CD4-positive, alpha-beta T cell treated with Interleukin-2 at 100 ng/mL for 4 hours (primary cell): Measurements from ENCODE around the gene MYCBP2.
"Not testable (repeated sequence)": the region's sequence is repeated elsewhere in the genome, so short reads cannot be mapped to it uniquely, and the experiment has no call there.

Experiments used
- DNase-seq: peaks from one replicate; pipeline ENCODE4 v3.0.0-alpha.2; 2020; ENCODE audit warnings: low spot score

MYCBP2 gene

DNA sequence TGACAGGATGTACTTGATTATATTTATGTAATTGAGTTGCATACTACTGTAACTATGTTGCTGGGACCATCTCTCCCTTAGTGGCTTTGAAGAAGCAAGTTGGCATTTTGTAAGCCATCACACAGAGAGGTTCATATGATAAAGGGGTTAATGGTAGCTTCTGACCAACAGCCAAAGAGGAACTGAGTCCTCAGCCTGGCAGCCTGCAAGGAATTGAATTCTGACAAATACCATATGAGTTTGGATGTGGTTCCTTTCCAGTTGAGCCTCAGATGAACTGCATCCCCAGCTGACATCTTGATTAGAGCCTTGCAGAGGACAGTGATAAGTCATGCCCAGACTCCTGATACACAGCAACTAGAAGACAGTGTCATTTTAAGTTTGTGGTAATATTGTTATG, 8.6 kb upstream of the MYCBP2 start:
- no peak for DNase-seq

DNA sequence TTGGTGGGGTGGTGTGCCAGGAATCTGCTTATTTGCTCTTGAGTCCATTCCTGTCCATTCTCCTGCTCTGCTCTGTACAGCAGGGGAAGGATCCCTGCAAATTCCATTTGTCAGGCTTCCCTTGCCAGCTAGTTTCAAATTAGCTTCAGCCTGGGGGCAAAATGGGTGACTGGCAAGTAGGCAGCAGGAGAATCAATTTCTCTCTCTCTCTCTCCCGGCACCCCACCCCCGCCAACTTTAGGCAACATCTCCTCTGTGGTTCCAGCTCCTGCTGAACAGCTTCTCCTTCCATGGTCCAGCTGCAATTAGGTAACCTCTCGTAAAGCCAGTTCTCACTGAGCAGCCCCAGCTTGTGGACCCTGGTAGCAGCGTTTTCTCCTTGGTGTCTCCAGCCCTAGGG, 6.7 kb upstream of the MYCBP2 start:
- no peak for DNase-seq

DNA sequence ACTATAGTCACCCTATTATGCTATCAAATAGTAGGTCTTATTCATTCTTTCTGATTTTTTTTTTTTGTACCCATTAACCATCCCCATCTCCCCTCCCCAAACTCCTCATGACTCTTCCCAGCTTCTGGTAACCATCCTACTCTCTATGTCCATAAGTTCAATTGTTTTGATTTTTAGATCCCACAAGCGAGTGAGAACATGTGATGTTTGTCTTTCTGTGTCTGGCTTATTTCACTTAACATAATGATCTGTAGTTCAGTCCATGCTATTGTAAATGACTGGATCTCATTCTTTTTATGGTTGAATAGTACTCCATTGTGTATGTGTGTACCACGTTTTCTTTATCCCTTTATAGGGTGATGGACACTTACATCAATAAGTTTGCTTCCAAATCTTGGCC, 4.5 kb upstream of the MYCBP2 start:
- DNase-seq = no peak

DNA sequence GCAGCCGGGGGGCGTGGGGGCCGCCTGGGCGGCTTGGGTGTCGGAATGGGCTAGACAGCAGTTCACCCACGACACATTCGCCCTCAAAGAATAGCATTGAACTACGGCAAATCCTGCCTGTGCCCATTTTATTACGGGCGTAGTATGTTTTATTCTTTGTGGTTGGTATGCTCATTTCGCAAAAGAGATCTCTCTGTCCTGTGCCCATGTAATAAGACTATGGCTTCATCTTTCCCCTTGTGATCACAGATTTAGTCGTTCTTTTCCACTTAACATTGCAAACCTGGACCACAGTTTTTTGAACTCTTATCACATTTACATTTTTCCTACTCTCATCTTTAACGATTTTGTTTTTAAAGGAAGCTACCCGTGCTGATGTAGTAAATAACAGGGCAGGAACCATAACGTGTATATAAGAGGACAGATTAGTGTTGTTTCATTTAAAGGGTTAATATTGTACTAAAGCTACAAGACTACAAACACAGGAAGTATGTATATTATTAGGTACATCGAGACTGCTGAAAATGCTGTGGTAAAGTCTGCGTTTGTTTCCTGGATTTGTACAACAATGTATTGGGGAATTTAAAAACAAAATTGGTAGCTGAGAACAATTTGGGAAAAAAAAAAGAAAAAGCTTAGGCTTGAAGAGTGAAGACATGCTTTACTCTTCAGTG, 3.2 kb upstream of the MYCBP2 start:
- peak; percentile 18 for DNase-seq

DNA sequence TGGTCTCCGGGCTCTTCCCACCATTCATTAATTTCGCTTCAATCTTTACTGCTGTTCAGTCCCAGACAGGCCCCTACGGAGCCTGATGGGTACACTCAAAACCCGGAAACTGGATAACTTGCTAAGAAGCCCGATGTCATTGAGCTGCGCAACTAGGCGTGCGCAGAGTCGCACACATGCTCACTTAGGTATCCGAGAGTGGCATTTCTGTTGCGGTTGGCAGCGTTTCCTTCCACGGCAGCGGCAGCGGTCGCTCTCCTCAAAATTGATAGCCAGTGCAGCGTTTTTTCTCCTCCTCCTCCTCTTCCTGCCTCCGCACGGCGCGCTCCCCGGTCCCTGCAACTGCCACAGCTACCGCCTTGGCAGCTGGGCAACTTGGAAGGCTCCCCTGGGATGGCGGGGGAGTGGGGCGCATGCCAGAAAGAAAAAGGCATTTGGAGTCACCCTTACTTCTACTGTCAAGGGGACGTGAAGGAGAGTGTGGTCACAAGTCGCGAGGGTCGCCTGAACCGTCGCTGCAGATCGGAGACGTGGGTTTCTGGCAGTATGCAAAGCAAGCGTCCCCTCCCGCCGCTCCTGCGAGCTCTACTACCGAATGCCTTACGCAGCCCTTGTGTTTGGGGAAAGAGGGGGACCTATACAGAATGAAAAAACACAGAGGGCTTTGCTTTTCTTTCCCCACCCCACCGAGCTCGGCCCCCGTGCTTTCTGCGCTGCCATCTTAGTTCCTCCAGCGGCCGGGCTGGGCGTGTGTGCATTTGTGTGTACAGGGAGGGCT, 2.4 kb upstream of the MYCBP2 start:
- DNase-seq = peak; percentile 94

DNA sequence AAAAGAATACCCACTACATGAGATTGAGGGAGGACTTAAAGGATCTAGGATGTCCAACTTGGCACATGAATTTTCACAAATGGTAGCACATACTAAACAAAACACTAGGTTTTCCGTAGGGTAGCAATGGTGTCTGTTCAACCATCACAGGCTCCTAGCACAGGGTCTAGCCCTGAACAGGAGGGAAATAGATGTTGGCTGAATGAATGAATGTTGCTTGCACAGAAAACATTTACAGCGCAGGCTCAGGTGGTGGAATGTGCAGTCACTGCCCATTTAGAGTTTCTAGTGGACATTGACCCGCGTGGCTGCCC, 1.9 kb upstream of the MYCBP2 start:
- DNase-seq = no peak

DNA sequence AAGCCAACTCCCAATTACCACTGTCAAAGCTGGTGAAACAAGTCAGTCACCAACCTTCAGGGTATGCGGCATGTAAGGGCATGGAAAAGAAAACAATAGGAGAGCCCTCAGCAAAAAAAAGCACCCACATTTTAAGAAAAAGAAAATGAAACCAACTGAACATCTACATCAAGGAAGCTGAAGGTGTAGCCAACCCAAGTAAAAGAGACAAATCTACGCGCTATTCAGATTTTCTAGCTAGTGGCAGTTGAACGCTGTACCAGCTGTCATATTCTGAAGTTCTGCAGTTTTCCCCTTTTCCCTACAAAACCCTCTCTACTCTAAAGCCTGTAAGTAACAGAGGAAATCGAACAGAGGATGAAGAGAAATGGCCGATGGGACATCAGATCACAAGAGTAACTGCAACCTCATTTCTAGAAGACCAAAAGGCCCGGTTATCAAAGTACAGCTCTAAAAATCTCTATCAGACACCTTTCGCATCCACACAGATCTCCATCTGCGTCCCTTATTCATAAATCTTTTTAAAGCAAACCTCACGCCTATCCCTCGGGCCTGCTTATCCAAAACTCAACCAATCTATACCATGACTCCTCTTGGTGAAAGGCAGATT, 1.4 kb downstream of the MYCBP2 start:
- peak; percentile 46 for DNase-seq

DNA sequence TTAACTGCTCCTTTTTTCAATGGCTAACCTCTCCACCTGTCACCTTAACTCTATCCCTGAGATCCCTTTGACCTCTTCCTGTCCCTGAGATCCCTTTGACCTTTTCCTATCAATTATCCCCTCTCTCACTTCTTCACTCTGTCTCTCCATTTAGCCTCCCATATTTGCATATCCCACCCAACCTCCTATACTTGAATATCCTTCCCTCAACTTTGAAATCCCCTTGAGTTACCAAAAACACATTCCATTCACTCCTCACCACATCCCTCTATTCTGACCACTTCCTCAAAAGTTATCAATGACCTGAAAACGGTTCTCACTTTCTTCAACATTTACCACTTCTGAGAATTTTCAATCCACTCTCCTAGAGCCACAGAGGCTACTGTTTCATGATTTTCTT, 3.0 kb downstream of the MYCBP2 start:
- no peak for DNase-seq

DNA sequence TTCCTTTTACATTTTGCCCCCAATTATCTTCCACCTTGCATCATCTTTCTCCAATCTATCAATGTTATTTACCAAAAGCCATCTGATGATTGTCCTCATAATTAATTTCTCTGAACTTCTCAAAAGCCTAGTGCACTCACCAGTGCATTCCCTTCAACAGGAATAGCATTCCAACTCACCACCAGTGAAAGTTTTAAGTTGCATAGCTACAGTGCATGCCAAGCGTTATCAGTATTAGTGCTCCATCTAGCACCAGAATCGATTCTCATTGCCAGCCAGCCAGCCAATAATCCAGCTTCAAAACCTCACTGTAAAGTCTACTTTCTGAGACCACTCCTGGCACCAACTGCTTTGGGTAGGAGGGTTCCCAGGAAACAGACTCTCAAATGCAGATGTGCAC, 7.4 kb downstream of the MYCBP2 start:
- no peak for DNase-seq

DNA sequence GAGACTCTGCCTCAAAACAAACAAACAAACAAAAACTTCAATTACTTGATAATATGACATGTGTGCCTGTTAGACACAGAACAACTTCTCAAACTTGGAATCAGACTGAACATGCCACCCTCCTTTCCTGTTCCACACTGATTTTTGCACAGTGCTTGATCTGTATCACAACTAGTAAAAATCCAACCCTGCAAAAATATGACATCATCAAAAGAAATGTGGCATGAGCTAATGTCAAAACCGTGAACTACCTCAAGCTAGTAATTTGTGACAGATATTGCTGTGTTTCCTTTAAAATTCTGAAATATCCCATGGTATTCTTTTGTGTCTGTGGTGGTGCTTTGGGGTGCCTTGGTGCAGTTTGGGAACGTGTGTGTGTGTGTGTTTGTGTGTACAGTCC, 8.2 kb downstream of the MYCBP2 start:
- no peak for DNase-seq

DNA sequence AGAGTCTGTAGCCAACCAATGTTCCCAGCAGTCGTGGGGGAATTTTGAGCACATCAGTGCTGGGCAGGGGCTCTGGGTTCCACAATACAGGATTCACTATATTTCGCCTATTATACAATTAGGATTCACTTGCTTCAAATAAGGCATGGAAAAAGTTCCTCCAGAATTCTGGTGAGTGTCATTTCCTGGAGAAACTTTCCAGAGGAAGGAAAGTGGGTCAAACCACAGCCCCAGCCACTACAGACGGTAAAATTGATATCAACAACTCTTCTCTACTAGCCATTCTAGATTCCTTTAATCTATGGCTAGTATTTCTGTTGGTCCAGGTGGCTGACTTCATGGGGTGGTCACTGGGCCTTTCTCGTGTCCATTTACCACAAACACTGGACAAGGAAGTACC, 10.5 kb downstream of the MYCBP2 start:
- DNase-seq = no peak

DNA sequence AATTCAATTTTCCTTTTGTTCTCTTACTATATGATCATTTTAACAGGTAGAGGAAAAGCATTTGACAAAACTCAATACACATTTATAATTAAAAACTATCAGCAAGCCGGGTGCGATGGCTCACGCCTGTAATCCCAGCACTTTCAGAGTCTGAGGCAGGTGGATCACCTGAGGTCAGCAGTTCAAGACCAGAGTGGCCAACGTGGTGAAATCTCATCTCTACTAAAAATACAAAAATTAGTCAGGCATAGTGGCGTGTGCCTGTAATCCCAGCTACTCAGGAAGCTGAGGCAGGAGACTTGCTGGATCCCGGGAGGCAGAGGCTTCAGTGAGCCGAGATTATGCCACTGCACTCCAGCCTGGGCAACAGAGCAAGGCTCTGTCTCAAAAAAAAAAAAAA, 11.4 kb downstream of the MYCBP2 start:
- DNase-seq = not testable (repeated sequence)

DNA sequence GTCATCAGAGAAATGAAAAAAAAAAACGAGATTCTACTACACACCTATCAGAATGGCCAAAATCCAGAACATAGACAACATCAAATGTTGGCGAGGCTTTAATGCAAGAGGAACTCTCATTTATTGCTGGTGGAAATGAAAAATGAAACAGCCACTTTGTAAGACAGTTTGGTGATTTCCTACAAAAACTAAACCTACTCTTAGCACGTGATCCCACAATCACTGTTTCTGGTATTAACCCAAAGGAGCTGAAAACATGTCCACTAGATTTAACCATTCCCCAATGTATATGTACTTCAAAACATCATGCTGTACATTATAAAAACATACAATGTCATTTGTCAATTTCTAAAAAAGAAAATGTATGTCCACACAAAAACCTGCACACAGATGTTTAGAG, 13.0 kb downstream of the MYCBP2 start:
- no peak for DNase-seq

DNA sequence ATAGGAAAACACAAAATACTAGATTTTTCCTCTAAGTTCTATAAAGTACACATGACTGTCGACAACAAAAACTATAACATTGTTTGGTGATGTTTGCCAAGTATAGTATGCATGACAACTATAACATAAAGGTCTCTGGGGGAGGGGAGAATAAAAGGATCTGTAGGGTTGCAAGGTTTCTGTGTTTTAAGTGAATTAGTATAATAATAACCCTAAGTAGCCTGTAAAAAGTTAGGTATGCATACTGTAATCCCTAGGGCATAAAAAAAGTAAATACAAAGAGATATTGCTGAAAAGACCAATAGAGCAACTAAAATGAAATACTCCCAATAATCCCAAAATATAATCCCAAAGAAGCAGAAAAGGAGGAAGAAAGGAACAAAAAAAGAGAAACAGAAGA, 14.6 kb downstream of the MYCBP2 start:
- no peak for DNase-seq

DNA sequence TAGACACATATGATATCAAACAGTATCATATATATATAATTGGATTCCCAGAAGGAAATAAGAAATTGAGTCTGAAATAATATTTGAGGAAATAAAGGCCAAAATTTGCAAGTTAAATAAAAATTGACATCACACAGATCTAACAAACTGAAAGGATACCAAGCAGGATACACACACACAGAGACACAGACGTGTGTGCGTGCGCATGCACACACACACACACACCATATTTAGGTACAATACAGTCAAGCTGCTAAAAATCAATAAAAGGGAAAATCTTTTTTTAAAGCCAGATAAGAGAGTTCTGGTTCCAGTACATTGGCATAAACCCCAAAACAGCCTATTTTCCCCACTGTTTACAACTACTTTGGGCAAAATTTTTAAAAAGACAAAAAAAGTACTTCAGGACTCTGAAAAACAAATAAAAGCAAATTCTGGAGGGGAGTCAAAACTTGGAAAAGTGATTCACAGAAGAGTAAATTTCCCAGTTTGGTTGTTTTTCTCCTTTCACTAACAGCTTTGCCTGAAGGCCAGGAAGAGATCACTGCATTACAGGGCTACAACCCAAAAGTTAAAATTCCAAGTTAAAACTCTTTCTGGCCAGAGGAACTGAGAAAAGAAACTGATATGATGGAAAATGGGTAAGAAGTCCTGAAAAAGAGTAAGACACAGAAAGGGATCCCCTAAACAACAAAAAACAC, 16.2 kb downstream of the MYCBP2 start:
- DNase-seq = no peak

DNA sequence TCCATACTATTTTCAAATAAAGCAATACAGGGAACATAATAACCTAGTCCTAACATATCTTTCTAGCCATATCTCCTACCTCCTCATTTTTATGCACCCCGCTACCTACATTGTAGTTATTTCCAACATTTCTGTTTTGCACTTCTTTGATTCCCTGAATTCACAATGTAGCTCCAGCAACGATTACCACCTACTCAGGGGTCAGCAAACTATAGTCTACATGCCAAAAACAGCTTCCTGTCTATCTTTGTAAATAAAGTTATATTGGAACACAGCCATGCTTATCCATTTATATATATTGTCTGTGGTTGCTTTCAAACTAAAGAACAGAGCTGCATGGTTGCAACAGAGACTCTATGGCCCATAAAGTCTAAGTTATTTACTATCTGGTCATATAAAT, 16.7 kb downstream of the MYCBP2 start:
- DNase-seq = no peak

DNA sequence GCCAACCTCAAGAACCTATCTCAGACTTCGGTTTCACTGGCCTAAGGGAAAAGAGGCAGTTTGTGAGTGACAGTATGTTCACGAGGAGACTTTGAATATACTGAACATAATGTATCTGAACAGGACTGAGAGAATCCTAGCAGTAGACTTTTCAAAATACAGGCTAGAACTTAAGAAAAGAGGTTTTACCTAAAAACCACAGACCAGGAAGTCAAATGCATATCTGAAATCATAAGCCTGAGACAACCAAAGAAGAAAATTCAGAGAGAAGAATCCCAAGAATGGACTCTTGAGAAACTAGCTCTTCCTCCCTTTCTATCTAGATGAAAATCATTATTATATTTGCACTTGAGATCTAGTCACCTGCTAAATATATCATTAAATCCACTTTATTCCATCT, 17.6 kb downstream of the MYCBP2 start:
- DNase-seq = no peak

DNA sequence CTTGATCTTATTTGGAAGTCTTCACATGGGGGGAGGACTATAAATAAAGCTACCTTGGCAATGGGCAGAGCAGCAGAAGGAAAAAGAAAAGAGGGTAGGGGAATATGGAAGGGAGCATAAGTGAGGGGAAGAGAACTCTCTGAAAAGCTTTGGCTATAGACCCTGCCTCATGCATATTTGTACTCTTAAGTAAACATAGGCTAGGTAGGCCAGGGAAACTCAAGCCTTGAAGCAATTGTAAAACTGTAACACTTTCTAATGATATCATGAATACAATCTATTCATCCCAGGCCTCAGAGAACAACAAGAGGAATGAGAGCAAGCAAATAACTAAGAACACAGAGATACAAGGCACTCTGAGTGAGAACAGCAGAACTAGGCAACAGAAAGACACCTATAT, 20.4 kb downstream of the MYCBP2 start:
- no peak for DNase-seq

DNA sequence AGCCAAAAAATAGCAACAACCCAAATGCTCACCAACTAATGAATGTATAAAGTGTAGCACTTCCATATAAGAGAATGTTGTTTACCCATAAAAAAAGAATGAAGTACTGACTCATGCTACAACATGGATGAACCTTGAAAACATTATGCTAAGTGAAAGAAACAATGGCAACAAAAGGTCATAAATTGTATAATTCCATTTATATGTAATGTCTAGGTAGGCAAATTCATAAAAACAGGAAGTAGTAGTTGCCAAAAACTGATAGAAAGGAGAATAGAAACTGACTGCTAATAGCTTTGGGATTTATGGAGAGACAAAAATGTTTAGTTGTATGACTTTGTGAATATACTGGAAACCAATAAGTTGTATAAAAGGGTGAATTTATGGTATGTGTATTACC, 21.6 kb downstream of the MYCBP2 start:
- no peak for DNase-seq

DNA sequence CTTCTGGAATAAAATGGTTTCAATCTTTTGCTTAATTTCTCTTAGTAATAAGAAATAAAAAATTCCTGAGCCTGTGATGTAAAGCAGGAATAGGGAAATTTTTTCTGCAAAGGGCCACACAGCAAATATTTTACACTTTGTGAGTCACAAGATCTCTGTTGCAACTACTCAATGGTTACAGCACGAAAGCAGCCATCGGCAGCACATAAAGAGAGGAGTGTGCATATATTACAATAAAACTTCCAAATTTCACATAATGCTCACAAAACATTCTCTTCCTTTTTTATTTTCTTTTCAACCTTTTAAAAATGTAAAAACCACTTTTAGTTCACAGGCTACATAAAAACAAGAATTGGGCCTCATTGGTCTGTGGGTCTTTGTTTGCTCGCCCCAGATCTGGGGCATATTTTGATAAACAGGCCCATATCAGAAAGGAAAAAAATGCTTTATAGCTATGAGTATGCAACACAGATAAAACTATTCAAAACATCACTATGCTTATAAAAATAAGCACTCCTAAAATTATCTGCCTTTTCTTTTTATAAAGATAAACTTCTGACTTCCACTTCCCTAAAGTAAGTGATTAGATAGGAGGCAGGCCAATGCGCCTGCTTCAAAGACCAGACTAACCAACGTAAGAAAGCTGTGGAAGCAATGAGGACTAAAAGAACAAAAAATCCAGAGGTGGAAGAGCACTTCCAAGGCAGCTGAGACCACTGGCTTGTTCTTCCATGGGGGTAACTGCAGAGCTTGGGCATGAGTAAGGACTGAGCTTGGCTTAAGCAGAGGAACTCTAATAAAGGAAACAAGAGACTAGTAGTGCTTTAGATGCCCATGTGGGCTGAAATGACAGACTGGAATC, 26.5 kb downstream of the MYCBP2 start:
- no peak for DNase-seq

DNA sequence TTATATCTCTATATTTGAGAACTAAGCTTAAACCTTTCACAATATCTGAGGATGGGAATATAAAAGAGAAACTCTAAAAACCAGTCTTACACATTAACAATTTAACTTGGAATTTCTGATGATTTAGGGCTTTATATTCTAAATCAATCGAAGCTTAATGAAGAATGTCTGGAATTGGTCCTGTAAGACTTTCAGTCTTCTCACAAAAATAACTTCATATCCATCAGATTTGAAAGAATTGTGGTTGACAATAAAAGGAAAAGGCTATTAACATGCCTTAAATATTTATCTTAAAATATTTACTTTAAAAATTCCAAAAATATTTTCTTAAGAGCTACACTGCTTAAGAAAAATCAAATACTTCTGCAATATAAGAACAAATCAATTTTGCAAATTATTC, 27.3 kb downstream of the MYCBP2 start:
- no peak for DNase-seq

DNA sequence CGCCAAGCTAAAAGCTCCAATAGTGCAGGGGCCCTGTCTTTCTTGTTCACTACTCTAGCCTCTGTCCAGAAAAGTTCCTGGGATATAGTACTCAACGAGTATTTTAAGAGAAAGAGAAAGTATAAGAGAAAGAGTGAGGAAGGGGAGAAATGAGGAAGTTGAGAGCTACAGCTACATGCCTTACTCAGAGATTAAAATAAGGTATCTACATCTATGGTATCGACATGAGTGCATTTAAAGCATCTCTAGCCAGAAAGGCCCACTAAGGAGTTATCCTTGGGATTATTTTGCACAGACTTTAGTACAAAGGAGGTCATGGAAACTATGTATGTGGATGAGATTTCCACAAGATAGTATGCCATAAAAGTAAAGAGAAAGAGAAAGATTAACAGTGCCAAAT, 28.5 kb downstream of the MYCBP2 start:
- DNase-seq = no peak
